Measurements from ENCODE around the gene MAP2K5. TPM values are rescaled to one million over a fixed set of nuclear protein-coding genes. Genes with fewer than 3 reads are reported as not detected.

The MAP2K5 gene
- total RNA-seq, 1 donor from 2014 or later = 30.7 TPM

- Mint-ChIP-seq H3K4me3 (ENCODE audit: low read depth) (no peak overlapping the region), H3K9me3 (ENCODE audit: low read depth) (peaks cover 5% of the 10 kb centered on the region), H3K27me3 (no peaks in the 10 kb centered on the region), H3K4me1 (ENCODE audit: low read depth) (peaks cover 18% of the 10 kb centered on the region), H3K27ac (peak overlapping the region; percentile 62), H3K36me3 (ENCODE audit: insufficient read depth) (peaks cover 19% of the 10 kb centered on the region)
- no peak for TF ChIP-seq CTCF (IDR thresholded peaks at IDR 0.05; ENCODE audit: unreplicated experiment)
- no peak for DNase-seq (ENCODE audit: low spot score, unreplicated experiment)
Measured at GRCh38 chr15:67559158-67559557, 16.7 kb downstream of the MAP2K5 start.

- no peak for TF ChIP-seq CTCF (IDR thresholded peaks at IDR 0.05; ENCODE audit: unreplicated experiment)
- Mint-ChIP-seq H3K27ac (peak overlapping the region; percentile 62), H3K4me3 (ENCODE audit: low read depth) (no peak overlapping the region), H3K36me3 (ENCODE audit: insufficient read depth) (peaks cover 21% of the 10 kb centered on the region), H3K9me3 (ENCODE audit: low read depth) (peaks cover 5% of the 10 kb centered on the region), H3K4me1 (ENCODE audit: low read depth) (peaks cover 20% of the 10 kb centered on the region), H3K27me3 (no peaks in the 10 kb centered on the region)
- DNase-seq (ENCODE audit: low spot score, unreplicated experiment) = no peak
Measured at GRCh38 chr15:67559576-67559975, 17.1 kb downstream of the MAP2K5 start.

DNA sequence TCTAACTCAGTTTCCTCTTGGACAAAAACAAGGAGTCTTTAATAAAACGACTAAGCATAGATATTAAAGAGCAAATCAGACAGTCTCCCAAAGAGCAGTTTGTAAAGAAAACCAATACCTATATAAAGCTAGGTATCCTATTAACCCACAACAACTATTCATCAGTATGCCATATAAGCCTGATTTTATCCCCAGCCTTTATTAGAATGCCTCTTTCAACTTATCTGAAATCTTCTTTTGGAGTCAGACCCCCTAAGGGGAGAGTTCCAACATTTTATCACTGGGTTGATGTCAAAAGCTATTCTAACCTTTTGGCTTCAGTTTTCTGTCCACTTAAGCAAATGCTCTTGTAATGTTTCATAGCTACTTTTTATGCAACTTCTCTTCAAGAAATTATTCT lies 17.8 kb downstream of the MAP2K5 start:
- no peak for TF ChIP-seq CTCF (IDR thresholded peaks at IDR 0.05; ENCODE audit: unreplicated experiment)
- Mint-ChIP-seq H3K36me3 (ENCODE audit: insufficient read depth) (peaks cover 17% of the 10 kb centered on the region), H3K4me3 (ENCODE audit: low read depth) (no peak overlapping the region), H3K9me3 (ENCODE audit: low read depth) (peaks cover 5% of the 10 kb centered on the region), H3K27ac (no peak overlapping the region), H3K27me3 (no peaks in the 10 kb centered on the region), H3K4me1 (ENCODE audit: low read depth) (peaks cover 20% of the 10 kb centered on the region)
- DNase-seq (ENCODE audit: low spot score, unreplicated experiment) = no peak

GRCh38 chr15:67563092-67563491 lies 20.6 kb downstream of the MAP2K5 start:
- no peak for TF ChIP-seq CTCF (IDR thresholded peaks at IDR 0.05; ENCODE audit: unreplicated experiment)
- H3K27me3 Mint-ChIP-seq = no peaks in the 10 kb centered on the region
- no peak overlapping the region for H3K27ac Mint-ChIP-seq
- peaks cover 20% of the 10 kb centered on the region for H3K4me1 Mint-ChIP-seq (ENCODE audit: low read depth)
- H3K4me3 Mint-ChIP-seq (ENCODE audit: low read depth) = no peak overlapping the region
- no peak for DNase-seq (ENCODE audit: low spot score, unreplicated experiment)
- peaks cover 12% of the 10 kb centered on the region for H3K36me3 Mint-ChIP-seq (ENCODE audit: insufficient read depth)
- peaks cover 5% of the 10 kb centered on the region for H3K9me3 Mint-ChIP-seq (ENCODE audit: low read depth)

DNA sequence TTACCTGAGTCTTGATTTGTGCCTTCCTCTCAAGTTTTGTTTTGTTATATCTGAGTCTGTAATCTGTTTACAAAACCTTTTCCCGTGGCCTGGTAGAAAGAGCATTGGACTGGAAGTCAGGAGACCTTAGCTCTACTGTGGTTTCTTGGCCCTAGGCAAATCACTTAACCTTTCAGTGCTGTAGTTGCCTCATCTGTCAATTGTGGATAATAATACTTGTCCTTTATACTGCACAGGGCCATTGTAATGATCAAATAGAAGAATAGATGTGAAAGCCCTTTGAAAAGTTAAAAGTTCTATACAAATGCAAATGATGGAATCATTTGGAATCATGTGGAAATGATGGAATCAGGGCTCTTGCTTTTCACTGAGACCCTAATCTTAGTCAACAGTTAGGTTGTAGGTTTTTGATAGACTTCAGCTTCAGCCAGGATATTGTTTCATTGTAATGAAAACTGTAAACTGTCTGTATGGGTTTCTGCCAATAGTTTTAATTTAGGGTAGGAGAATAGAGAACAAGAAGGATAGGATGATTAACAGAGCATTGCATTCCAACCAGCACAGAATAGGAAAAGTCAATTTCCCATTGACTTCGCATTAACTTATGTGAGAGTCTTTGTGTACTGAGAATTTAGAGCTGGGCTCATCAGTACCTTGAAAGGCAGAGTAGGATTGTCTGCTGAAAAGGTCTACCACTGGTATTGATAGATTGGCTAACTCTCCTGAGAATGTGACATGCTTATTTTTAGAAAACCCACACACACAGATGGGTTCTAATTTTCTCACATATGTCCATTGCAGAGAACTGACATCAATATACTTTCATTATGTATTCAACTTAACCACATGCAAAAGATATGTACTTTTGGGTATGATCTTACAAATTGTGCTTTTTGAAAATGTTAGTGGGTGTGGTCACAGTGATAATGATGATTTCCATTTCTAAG lies 21.8 kb downstream of the MAP2K5 start:
- DNase-seq (ENCODE audit: low spot score, unreplicated experiment) = no peak
- H3K36me3 Mint-ChIP-seq (ENCODE audit: insufficient read depth) = peaks cover 10% of the 10 kb centered on the region
- TF ChIP-seq CTCF (IDR thresholded peaks at IDR 0.05; ENCODE audit: unreplicated experiment) = no peak
- H3K4me3 Mint-ChIP-seq (ENCODE audit: low read depth) = no peak overlapping the region
- H3K27ac Mint-ChIP-seq = no peak overlapping the region
- no peaks in the 10 kb centered on the region for H3K27me3 Mint-ChIP-seq
- H3K4me1 Mint-ChIP-seq (ENCODE audit: low read depth) = peaks cover 10% of the 10 kb centered on the region
- no peaks in the 10 kb centered on the region for H3K9me3 Mint-ChIP-seq (ENCODE audit: low read depth)
